Activated effector memory CD4-positive, alpha-beta T cell treated with Interleukin-2 at 50 U/mL for 16 hours (primary cell): ENCODE results near the gene SLC10A7.

ENCODE experiments used
- DNase-seq: peaks from one replicate; pipeline ENCODE4 v3.0.0-alpha.2; 2020

The SLC10A7 gene

GRCh38 chr4:146521541-146522097, at the start of gene SLC10A7:
Gene SLC10A7, minus strand, starts transcription at chr4:146521940. Its CDS starts 223 bp downstream, at chr4:146521717.
- DNase-seq: peak; percentile 59

GRCh38 chr4:146567396-146567795, 45.7 kb upstream of the SLC10A7 start:
- DNase-seq: no peak

GRCh38 chr4:146564492-146564891, 42.8 kb upstream of the SLC10A7 start:
- no peak for DNase-seq

GRCh38 chr4:146550161-146550560, 28.4 kb upstream of the SLC10A7 start:
- no peak for DNase-seq

- DNase-seq: no peak
Observed at GRCh38 chr4:146548443-146548842, 26.7 kb upstream of the SLC10A7 start.

GRCh38 chr4:146545102-146545501, 23.4 kb upstream of the SLC10A7 start:
- no peak for DNase-seq

- DNase-seq: no peak
Observed at GRCh38 chr4:146534178-146534577, 12.4 kb upstream of the SLC10A7 start.

GRCh38 chr4:146525754-146526153, 4.0 kb upstream of the SLC10A7 start:
- no peak for DNase-seq

GRCh38 chr4:146524663-146525062, 2.9 kb upstream of the SLC10A7 start:
- DNase-seq: no peak

GRCh38 chr4:146522869-146523205, 1.1 kb upstream of the SLC10A7 start:
- no peak for DNase-seq

GRCh38 chr4:146522098-146522868, 543 bp upstream of the SLC10A7 start:
- DNase-seq: peak; percentile 68

GRCh38 chr4:146520896-146521540, 722 bp downstream of the SLC10A7 start:
- peak; percentile 4 for DNase-seq

- DNase-seq: no peak
Observed at GRCh38 chr4:146514651-146515357, 6.9 kb downstream of the SLC10A7 start.

- DNase-seq: no peak
Observed at GRCh38 chr4:146513548-146513947, 8.2 kb downstream of the SLC10A7 start.

GRCh38 chr4:146511381-146511780, 10.4 kb downstream of the SLC10A7 start:
- DNase-seq: no peak

- DNase-seq: no peak
Observed at GRCh38 chr4:146510942-146511341, 10.8 kb downstream of the SLC10A7 start.

GRCh38 chr4:146508229-146508939, 13.4 kb downstream of the SLC10A7 start:
- DNase-seq: no peak

GRCh38 chr4:146507632-146508031, 14.1 kb downstream of the SLC10A7 start:
- no peak for DNase-seq

GRCh38 chr4:146506272-146506671, 15.5 kb downstream of the SLC10A7 start:
- no peak for DNase-seq

GRCh38 chr4:146500216-146500615, 21.5 kb downstream of the SLC10A7 start:
- DNase-seq: no peak

GRCh38 chr4:146498291-146498690, 23.4 kb downstream of the SLC10A7 start:
- DNase-seq: no peak

GRCh38 chr4:146495269-146495668, 26.5 kb downstream of the SLC10A7 start:
- no peak for DNase-seq

- no peak for DNase-seq
Observed at GRCh38 chr4:146494143-146494542, 27.6 kb downstream of the SLC10A7 start.
